GM18909 (cell line): ENCODE measurements around the gene SLC18B1.

ENCODE experiments used
- ATAC-seq: cut with Tn5 transposase; IDR thresholded peaks from one replicate; pipeline ENCODE4 v1.9.1; 2021; ENCODE audit warnings: mild to moderate bottlenecking; ENCODE audit not compliant: unreplicated experiment, poor library complexity

SLC18B1 gene

GRCh38 chr6:132749111-132749510 lies 49.3 kb downstream of the SLC18B1 start:
- ATAC-seq: no peak

GRCh38 chr6:132748446-132748845 lies 50.0 kb downstream of the SLC18B1 start:
- no peak for ATAC-seq

GRCh38 chr6:132746048-132746447 lies 52.4 kb downstream of the SLC18B1 start:
- ATAC-seq: no peak

- ATAC-seq: no peak
Observed at GRCh38 chr6:132742495-132742894, 55.9 kb downstream of the SLC18B1 start.

- ATAC-seq: no peak
Observed at GRCh38 chr6:132741281-132741680, 57.2 kb downstream of the SLC18B1 start.

DNA sequence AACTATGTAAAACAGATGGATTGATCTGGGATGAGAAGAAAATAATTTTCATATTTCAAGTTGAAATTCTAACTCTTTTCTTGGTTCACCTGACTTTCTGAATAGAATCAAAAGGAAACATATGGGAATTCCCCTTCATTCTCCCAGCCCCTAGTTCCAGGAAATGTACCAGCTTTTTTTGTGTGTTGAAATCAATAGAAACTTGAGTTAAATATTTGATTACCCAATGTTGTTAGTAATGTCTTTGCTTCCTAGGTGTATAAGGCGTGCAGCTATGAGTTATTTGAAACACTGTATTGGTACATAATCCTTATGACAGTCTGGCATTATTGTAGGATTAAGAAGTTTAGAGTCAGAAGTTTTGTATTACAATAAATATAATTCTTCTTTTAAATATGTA lies 62.2 kb downstream of the SLC18B1 start:
- no peak for ATAC-seq

DNA sequence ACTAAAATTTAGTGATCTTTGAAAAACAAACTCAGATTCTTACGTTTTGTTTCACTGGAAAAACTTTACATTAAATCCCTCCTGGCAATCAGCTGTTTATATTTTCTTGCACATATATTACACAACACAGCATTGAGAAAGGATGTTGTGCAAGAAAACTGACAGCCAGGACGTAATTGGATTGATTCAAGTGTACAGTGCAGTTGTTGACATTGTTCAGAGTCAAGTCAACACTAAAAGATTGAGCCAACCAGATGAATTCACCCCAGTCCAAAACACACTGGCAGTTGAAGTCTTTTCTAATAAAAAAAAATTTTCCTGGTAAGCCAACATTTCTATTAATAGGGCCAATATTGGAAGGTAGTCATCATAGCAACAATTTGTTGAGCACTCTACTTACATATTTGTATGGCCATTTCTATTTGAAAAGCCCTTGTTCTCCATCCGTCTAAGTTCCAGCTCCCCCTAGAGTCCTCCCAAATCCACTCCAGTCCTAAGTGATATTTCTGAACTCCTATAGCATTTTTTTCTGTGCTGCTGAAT lies 63.7 kb downstream of the SLC18B1 start:
- ATAC-seq: no peak

GRCh38 chr6:132733814-132734213 lies 64.6 kb downstream of the SLC18B1 start:
- no peak for ATAC-seq

DNA sequence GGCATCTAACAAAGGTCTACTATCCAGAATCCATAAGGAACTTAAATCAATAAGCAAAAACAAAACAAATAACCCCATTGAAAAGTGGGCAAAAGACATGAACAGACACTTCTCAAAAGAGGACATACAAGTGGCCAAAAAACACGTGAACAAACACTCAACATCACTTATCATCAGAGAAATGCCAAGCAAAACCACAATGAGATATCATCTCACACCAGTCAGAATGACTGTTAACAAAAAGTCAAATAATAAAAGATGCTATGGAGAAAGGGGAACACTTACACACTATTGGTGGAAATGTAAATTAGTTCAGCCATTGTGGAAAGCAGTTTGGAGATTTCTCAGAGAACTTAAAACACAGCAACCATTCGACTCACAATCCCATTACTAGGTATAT lies 65.2 kb downstream of the SLC18B1 start:
- ATAC-seq: no peak

DNA sequence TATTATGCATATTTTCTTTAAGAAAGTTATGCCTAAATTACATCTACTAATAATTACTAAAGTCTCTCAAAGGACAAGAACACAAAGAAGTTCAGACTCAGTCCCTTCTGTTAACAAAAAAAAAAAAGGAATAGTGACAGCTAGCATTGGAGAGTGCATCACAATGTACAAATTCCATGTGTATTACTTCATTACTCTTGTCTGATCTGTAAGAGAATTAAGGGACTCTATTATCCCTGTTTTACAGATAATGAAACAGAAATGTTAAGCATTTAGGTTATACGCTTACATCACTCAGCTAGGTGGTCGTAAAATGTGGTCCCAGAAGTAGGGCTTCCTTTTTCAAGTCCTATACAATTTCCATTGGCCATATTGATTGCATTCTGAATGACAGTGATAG lies 67.4 kb downstream of the SLC18B1 start:
- ATAC-seq: no peak

DNA sequence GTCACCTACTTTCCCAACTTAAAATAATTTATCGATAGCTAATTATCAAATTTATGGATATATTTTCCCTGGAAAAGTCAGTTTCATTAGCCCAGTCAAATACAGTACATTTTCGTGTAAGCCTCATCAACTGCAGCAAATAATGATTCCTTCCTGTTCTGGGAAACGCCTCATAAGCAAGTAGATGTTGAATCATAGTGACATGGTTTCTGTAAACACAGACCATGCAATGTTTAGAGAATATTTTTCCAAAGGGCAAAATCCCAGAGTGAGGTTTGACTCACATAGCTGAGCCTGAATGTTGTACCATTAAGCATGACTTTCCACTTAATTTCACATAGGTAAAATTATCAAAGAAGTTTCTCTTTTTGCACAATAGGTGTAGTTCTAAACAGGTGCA lies 67.9 kb downstream of the SLC18B1 start:
- no peak for ATAC-seq

GRCh38 chr6:132728616-132729015 lies 69.8 kb downstream of the SLC18B1 start:
- no peak for ATAC-seq

DNA sequence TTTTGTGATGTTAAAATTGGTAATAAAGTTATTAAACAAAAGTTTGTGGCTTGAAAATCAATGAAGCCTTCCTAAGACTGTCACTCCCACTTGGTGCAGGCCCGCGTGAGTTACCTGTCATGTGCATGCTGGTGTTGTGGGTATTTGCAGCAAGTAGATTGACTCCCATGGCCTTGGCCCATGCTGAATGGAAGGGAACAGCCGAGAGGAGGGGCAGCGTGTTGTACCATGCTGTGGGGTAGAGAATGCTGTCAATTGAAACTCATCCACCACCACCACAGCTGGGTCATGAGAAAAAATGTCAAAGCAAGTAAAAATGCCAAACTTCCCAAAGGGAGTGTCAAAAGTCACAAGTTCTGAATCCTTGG lies 71.8 kb downstream of the SLC18B1 start:
- ATAC-seq: no peak

GRCh38 chr6:132725947-132726607 lies 72.4 kb downstream of the SLC18B1 start:
- ATAC-seq: peak; percentile 85

DNA sequence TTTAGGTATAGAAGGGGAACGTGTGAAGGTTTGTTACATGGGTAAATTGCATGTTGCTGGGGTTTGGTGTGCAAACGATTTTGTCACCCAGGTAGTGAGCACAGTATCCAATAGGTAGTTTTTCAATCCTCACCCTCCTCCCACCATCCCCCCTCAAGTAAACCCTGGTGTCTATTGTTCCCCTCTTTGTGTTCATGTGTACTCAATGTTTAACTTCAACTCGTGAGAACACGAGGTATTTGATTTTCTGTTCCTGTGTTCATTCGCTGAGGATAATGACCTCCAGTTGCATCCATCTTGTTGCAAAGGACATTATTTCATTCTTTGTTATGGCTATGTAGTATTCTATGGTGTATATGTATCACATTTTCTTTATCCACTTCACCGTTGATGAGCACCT lies 73.0 kb downstream of the SLC18B1 start:
- ATAC-seq: peak; percentile 22

- no peak for ATAC-seq
Observed at GRCh38 chr6:132719736-132720448, 78.5 kb downstream of the SLC18B1 start.
